Measurements from ENCODE around the gene CTDP1. TPM values are rescaled to one million over a fixed set of nuclear protein-coding genes. Genes with fewer than 3 reads are reported as not detected.

CTDP1 gene
- total RNA-seq, 1 experiment from 2014 or later: 33.7 TPM

DNA sequence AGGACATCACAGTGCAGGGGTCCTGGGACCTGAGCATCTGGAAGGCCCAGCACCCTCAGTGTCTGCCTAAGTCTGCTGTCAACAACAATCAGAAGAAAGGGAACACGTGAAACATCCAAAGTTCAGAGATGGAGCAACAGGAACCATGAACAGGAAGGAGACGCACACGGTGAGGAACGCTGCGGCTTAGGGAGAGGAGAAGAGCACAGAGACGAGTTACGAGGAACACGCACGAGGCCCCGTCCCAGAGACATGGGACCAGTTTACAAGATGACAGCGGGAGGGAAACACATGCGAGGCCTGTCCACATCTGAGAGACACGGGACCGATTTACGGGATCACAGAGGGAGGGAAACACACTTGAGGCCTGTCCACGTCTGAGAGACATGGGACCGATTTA, 115.2 kb downstream of the CTDP1 start:
- Histone ChIP-seq H4K8ac (replicated peaks; ENCODE audit: insufficient read length, low read depth, low read length) (no peak overlapping the region), H3K4me2 (ENCODE audit: insufficient read depth, insufficient read length, low read length) (no peak overlapping the region), H4K20me1 (ENCODE audit: control insufficient read depth, insufficient read depth, insufficient read length) (no peaks in the 10 kb centered on the region), H3K4me1 (ENCODE audit: insufficient read depth, low read length) (no peaks in the 10 kb centered on the region; the same call in 1 of the 2 replicates), H2BK15ac (ENCODE audit: low read depth, low read length) (no peak overlapping the region), H4K91ac (ENCODE audit: insufficient read length, low read depth, low read length) (no peak overlapping the region), H3K14ac (ENCODE audit: insufficient read depth, low read length) (no peak overlapping the region), H3K79me1 (ENCODE audit: insufficient read depth, low read depth, low read length, poor library complexity, severe bottlenecking) (no peaks in the 10 kb centered on the region), H2BK20ac (ENCODE audit: low read depth, low read length, poor library complexity, severe bottlenecking) (no peak overlapping the region), H3K23me2 (ENCODE audit: insufficient read length, low read depth, low read length, poor library complexity, severe bottlenecking) (peaks cover 3% of the 10 kb centered on the region), H2BK5ac (ENCODE audit: insufficient read length, low read length) (no peak overlapping the region), H3K9me3 (ENCODE audit: control insufficient read depth, low read depth, low read length) (no peaks in the 10 kb centered on the region), H2AFZ (ENCODE audit: low read length) (no peak overlapping the region), H3K4ac (ENCODE audit: low read depth, low read length) (no peak overlapping the region), H3K27ac (ENCODE audit: insufficient read length, low read depth, low read length) (no peak overlapping the region), H3K9ac (ENCODE audit: extremely low read depth, insufficient read length, low read length) (no peak overlapping the region), H2AK5ac (ENCODE audit: insufficient read length, low read length) (no peak overlapping the region), H2BK12ac (ENCODE audit: insufficient read length, low read depth, low read length) (no peak overlapping the region), H3T11ph (ENCODE audit: low read length) (no peak overlapping the region), H3K27me3 (ENCODE audit: insufficient read depth, low read length) (peaks cover 26% of the 10 kb centered on the region; the same call in 1 of the 2 replicates), H3K79me2 (ENCODE audit: insufficient read depth, low read length) (no peaks in the 10 kb centered on the region), H3K18ac (ENCODE audit: insufficient read length, low read depth, low read length) (no peak overlapping the region), H2BK120ac (ENCODE audit: low read depth, low read length, poor library complexity, severe bottlenecking) (no peak overlapping the region), H3K23ac (ENCODE audit: insufficient read length, low read depth, low read length) (no peak overlapping the region), H3K56ac (ENCODE audit: insufficient read length, low read depth, low read length) (no peak overlapping the region), H4K5ac (ENCODE audit: insufficient read length, low read depth, low read length) (no peak overlapping the region)
- WGBS (ENCODE audit: extremely low coverage, insufficient read length, low lambda C conversion rate): no CpG with 5 or more reads among the region's 17 CpGs
- DNase-seq: no peak
- H3K4me3 Mint-ChIP-seq: no peak overlapping the region
- H3K27me3 Mint-ChIP-seq (ENCODE audit: low read depth): peaks cover 85% of the 10 kb centered on the region
- peaks cover 3% of the 10 kb centered on the region in 2 experiments; a peak in 3 of 5 replicates for H3K9me3 Mint-ChIP-seq
- no peak overlapping the region; a peak in 1 of 7 replicates for H3K27ac Mint-ChIP-seq
- H3K36me3 Mint-ChIP-seq (ENCODE audit: insufficient read depth in 1 of 3, low read depth in 3 of 3): no peaks in the 10 kb centered on the region
- TF ChIP-seq, protein P1, sequence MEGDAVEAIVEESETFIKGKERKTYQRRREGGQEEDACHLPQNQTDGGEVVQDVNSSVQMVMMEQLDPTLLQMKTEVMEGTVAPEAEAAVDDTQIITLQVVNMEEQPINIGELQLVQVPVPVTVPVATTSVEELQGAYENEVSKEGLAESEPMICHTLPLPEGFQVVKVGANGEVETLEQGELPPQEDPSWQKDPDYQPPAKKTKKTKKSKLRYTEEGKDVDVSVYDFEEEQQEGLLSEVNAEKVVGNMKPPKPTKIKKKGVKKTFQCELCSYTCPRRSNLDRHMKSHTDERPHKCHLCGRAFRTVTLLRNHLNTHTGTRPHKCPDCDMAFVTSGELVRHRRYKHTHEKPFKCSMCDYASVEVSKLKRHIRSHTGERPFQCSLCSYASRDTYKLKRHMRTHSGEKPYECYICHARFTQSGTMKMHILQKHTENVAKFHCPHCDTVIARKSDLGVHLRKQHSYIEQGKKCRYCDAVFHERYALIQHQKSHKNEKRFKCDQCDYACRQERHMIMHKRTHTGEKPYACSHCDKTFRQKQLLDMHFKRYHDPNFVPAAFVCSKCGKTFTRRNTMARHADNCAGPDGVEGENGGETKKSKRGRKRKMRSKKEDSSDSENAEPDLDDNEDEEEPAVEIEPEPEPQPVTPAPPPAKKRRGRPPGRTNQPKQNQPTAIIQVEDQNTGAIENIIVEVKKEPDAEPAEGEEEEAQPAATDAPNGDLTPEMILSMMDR (conservative IDR thresholded peaks at IDR 0.05): no peak
- H3K4me1 Mint-ChIP-seq: peaks cover 11 to 14% of the 10 kb centered on the region in 2 experiments

Measured in H9 (cell line).